HEK293 (cell line): ENCODE results near the gene WFS1.
A peak's percentile ranks its signal among the peaks of the same experiment; 100 is the strongest.

ENCODE experiments used
- CTCF ChIA-PET: fragments of 350-600 bp; formaldehyde crosslinking; extraction: SDS; loops from one replicate; lab custom pipeline; 2021; ENCODE audit warnings: antibody characterized with exemption; lab: Yijun Ruan, JAX
- POLR2A ChIA-PET: fragments of 300-600 bp; formaldehyde crosslinking; extraction: SDS; loops from one replicate; lab custom pipeline; 2020; ENCODE audit warnings: antibody characterized with exemption, inconsistent platforms; lab: Yijun Ruan, JAX
- H3K27ac ChIP-seq: fragments of 200-500 bp; sonication (Bioruptor generic); 2 replicates; pipeline ENCODE4 v1.5.1; 2014; ENCODE audit warnings: low read depth, low read length, control low read depth, inconsistent platforms; ENCODE audit errors: extremely low read depth
- H3K36me3 ChIP-seq, 2 experiments: fragments of 200-500 bp in 1 of 2; sonication (Bioruptor generic) in 1 of 2; 1 replicate in 1 of 2; 2 replicates in 1 of 2; pipeline ENCODE4 v1.5.1; 2014 to 2017; ENCODE audit warnings: inconsistent platforms in 2 of 2, low read length in 2 of 2; ENCODE audit not compliant: control insufficient read depth in 2 of 2, insufficient read depth in 1 of 2
- H3K4me1 ChIP-seq: fragments of 200-500 bp; sonication (Bioruptor generic); 2 replicates; pipeline ENCODE4 v1.5.1; 2014; ENCODE audit warnings: mild to moderate bottlenecking, low read length, inconsistent platforms; ENCODE audit not compliant: control insufficient read depth, insufficient read depth
- H3K4me3 ChIP-seq: 2 replicates; pipeline ENCODE4 v1.5.1; 2011; ENCODE audit warnings: low read depth, mild to moderate bottlenecking, control low read depth, low read length, moderate library complexity
- H3K9me3 ChIP-seq: fragments of 200-500 bp; sonication (Bioruptor generic); 2 replicates; pipeline ENCODE4 v1.5.1; 2014; ENCODE audit warnings: low read depth, low read length, inconsistent platforms; ENCODE audit not compliant: control insufficient read depth, insufficient read depth
- IKZF3 ChIP-seq: fragments of 450-650 bp; IDR thresholded peaks from 2 replicates; pipeline ENCODE4 v1.5.0; 2018; ENCODE audit warnings: missing biosample characterization, mild to moderate bottlenecking, missing genetic modification characterization, moderate library complexity
- KLF1 ChIP-seq: fragments of 450-650 bp; formaldehyde crosslinking; IDR thresholded peaks from 2 replicates; pipeline ENCODE4 v1.5.1; 2016; ENCODE audit warnings: missing biosample characterization, missing genetic modification characterization
- KLF17 ChIP-seq: fragments of 450-650 bp; formaldehyde crosslinking; IDR thresholded peaks from 2 replicates; pipeline ENCODE4 v1.5.1; 2016; ENCODE audit warnings: missing biosample characterization, missing genetic modification characterization
- KLF7 ChIP-seq: fragments of 450-650 bp; formaldehyde crosslinking; IDR thresholded peaks from 2 replicates; pipeline ENCODE4 v1.5.1; 2016; ENCODE audit warnings: missing biosample characterization, missing genetic modification characterization, borderline replicate concordance
- KLF9 ChIP-seq: fragments of 450-650 bp; formaldehyde crosslinking; IDR thresholded peaks from 2 replicates; pipeline ENCODE4 v1.5.1; 2016; ENCODE audit warnings: missing biosample characterization, missing genetic modification characterization, low read depth
- MZF1 ChIP-seq: fragments of 450-650 bp; formaldehyde crosslinking; IDR thresholded peaks from 2 replicates; pipeline ENCODE4 v1.5.1; 2017; ENCODE audit warnings: missing biosample characterization, missing genetic modification characterization, borderline replicate concordance
- PATZ1 ChIP-seq: fragments of 450-650 bp; formaldehyde crosslinking; IDR thresholded peaks from 2 replicates; pipeline ENCODE4 v1.5.1; 2016; ENCODE audit warnings: missing biosample characterization, missing genetic modification characterization
- SCRT1 ChIP-seq: fragments of 450-650 bp; formaldehyde crosslinking; IDR thresholded peaks from 2 replicates; pipeline ENCODE4 v1.5.1; 2016; ENCODE audit warnings: missing biosample characterization, missing genetic modification characterization, borderline replicate concordance
- TCF7L2 ChIP-seq: IDR thresholded peaks from 2 replicates; pipeline ENCODE4 v1.6.1; 2011; ENCODE audit warnings: low read depth, mild to moderate bottlenecking, inconsistent platforms, low read length, moderate library complexity, borderline replicate concordance
- WT1 ChIP-seq: fragments of 450-650 bp; formaldehyde crosslinking; IDR thresholded peaks from 2 replicates; pipeline ENCODE4 v1.5.1; 2016; ENCODE audit warnings: missing biosample characterization, missing genetic modification characterization
- YY2 ChIP-seq: fragments of 450-650 bp; formaldehyde crosslinking; IDR thresholded peaks from 2 replicates; pipeline ENCODE4 v1.5.1; 2016; ENCODE audit warnings: missing biosample characterization, missing genetic modification characterization
- ZBTB21 ChIP-seq: fragments of 450-650 bp; formaldehyde crosslinking; IDR thresholded peaks from 2 replicates; pipeline ENCODE4 v1.5.1; 2017; ENCODE audit warnings: missing biosample characterization, missing genetic modification characterization
- ZNF10 ChIP-seq: fragments of 450-650 bp; formaldehyde crosslinking; IDR thresholded peaks from 2 replicates; pipeline ENCODE4 v1.5.1; 2017; ENCODE audit warnings: missing biosample characterization, missing genetic modification characterization
- ZNF138 ChIP-seq: fragments of 450-650 bp; formaldehyde crosslinking; IDR thresholded peaks from 2 replicates; pipeline ENCODE4 v1.5.1; 2016; ENCODE audit warnings: missing biosample characterization, missing genetic modification characterization, borderline replicate concordance
- ZNF146 ChIP-seq: fragments of 450-650 bp; formaldehyde crosslinking; IDR thresholded peaks from 2 replicates; pipeline ENCODE4 v1.5.1; 2016; ENCODE audit warnings: missing biosample characterization, missing genetic modification characterization
- ZNF26 ChIP-seq: fragments of 450-650 bp; formaldehyde crosslinking; IDR thresholded peaks from 2 replicates; pipeline ENCODE4 v1.5.1; 2016; ENCODE audit warnings: missing biosample characterization, missing genetic modification characterization
- ZNF423 ChIP-seq: fragments of 450-650 bp; formaldehyde crosslinking; IDR thresholded peaks from 2 replicates; pipeline ENCODE4 v1.5.1; 2016; ENCODE audit warnings: missing biosample characterization, missing genetic modification characterization
- ZNF426 ChIP-seq: fragments of 450-650 bp; formaldehyde crosslinking; IDR thresholded peaks from 2 replicates; pipeline ENCODE4 v1.5.1; 2017; ENCODE audit warnings: missing biosample characterization, missing genetic modification characterization, mild to moderate bottlenecking, inconsistent platforms, moderate library complexity
- ZNF501 ChIP-seq: fragments of 450-650 bp; formaldehyde crosslinking; IDR thresholded peaks from 2 replicates; pipeline ENCODE4 v1.5.1; 2016; ENCODE audit warnings: missing biosample characterization, missing genetic modification characterization
- ZNF530 ChIP-seq: fragments of 450-650 bp; formaldehyde crosslinking; IDR thresholded peaks from 2 replicates; pipeline ENCODE4 v1.5.1; 2016; ENCODE audit warnings: low read depth, missing biosample characterization, missing genetic modification characterization
- ZNF629 ChIP-seq: fragments of 450-650 bp; formaldehyde crosslinking; IDR thresholded peaks from 2 replicates; pipeline ENCODE4 v1.5.1; 2017; ENCODE audit warnings: missing biosample characterization, missing genetic modification characterization
- ZNF658 ChIP-seq: fragments of 450-650 bp; formaldehyde crosslinking; IDR thresholded peaks from 2 replicates; pipeline ENCODE4; 2016; ENCODE audit warnings: missing biosample characterization, missing genetic modification characterization
- ZNF660 ChIP-seq: fragments of 450-650 bp; IDR thresholded peaks from 2 replicates; pipeline ENCODE4 v1.5.1; 2018; ENCODE audit warnings: missing biosample characterization, mild to moderate bottlenecking, missing genetic modification characterization
- ZNF704 ChIP-seq: fragments of 450-650 bp; formaldehyde crosslinking; IDR thresholded peaks from 2 replicates; pipeline ENCODE4 v1.5.1; 2016; ENCODE audit warnings: missing biosample characterization, missing genetic modification characterization
- ZNF791 ChIP-seq: fragments of 450-650 bp; formaldehyde crosslinking; IDR thresholded peaks from 2 replicates; pipeline ENCODE4 v1.5.1; 2016; ENCODE audit warnings: missing biosample characterization, missing genetic modification characterization
- ZSCAN5A ChIP-seq: fragments of 450-650 bp; formaldehyde crosslinking; IDR thresholded peaks from 2 replicates; pipeline ENCODE4 v1.5.1; 2016; ENCODE audit warnings: missing biosample characterization, missing genetic modification characterization
- ZXDB ChIP-seq: fragments of 450-650 bp; formaldehyde crosslinking; IDR thresholded peaks from 2 replicates; pipeline ENCODE4 v1.5.1; 2016; ENCODE audit warnings: missing biosample characterization, missing genetic modification characterization

WFS1 gene

GRCh38 chr4:6270636-6271121 lies 1.0 kb downstream of the WFS1 start:
- peak overlapping the region; percentile 87 for H3K4me3 ChIP-seq
- POLR2A ChIA-PET, result no interaction called here

GRCh38 chr4:6271206-6271605 lies 1.6 kb downstream of the WFS1 start:
- H3K4me1 ChIP-seq, result no peaks in the 10 kb centered on the region
- CTCF ChIA-PET, result no interaction called here
- H3K4me3 ChIP-seq, result no peak overlapping the region
- H3K27ac ChIP-seq, result no peak overlapping the region
- TF ChIP-seq KLF7 (no peak), IKZF3 (tag by site-specific recombination) (no peak), ZNF658 (tag by site-specific recombination) (no peak), ZNF423 (tag by site-specific recombination) (no peak), PATZ1 (tag by site-specific recombination) (no peak), KLF1 (tag by site-specific recombination) (no peak), WT1 (tag by site-specific recombination) (no peak), ZNF146 (tag by site-specific recombination) (no peak), ZNF660 (tag by site-specific recombination) (no peak), ZNF791 (tag by site-specific recombination) (no peak), ZSCAN5A (tag by site-specific recombination) (no peak), ZNF530 (tag by site-specific recombination) (no peak), ZNF629 (tag by site-specific recombination) (no peak), ZNF138 (tag by site-specific recombination) (no peak), TCF7L2 (no peak), KLF17 (no peak)
- POLR2A ChIA-PET, result no interaction called here
- no peaks in the 10 kb centered on the region for H3K9me3 ChIP-seq
- no peaks in the 10 kb centered on the region for H3K36me3 ChIP-seq

More at GRCh38 chr4:6270636-6271121, 1.0 kb downstream of the WFS1 start:
- TF ChIP-seq ZNF704 (tag by site-specific recombination) (no peak), ZXDB (no peak), SCRT1 (tag by site-specific recombination) (no peak), ZNF426 (tag by site-specific recombination) (no peak), ZNF26 (tag by site-specific recombination) (no peak), ZNF501 (tag by site-specific recombination) (no peak), ZNF10 (tag by site-specific recombination) (no peak), YY2 (tag by site-specific recombination) (no peak), ZBTB21 (no peak), KLF9 (tag by site-specific recombination) (no peak), MZF1 (no peak)
- H3K36me3 ChIP-seq, result no peaks in the 10 kb centered on the region
- no peaks in the 10 kb centered on the region for H3K9me3 ChIP-seq
- H3K4me1 ChIP-seq, result no peaks in the 10 kb centered on the region
- no peak overlapping the region for H3K27ac ChIP-seq
- CTCF ChIA-PET, result interaction anchor here (1.0 kb wide), 1 partner anchor 63 kb away, joined by 7 read pairs; no protein-coding TSS in a partner anchor
